Neural crest cell (in vitro differentiated cells): ENCODE data around the gene LSAMP. TPM values are rescaled to one million over a fixed set of nuclear protein-coding genes. Genes with fewer than 3 reads are reported as not detected.

ENCODE experiments used
- DNase-seq: peaks from one replicate; pipeline ENCODE4 v3.0.0; 2021; ENCODE audit warnings: low read depth, mixed read lengths, low spot score
- H3K27ac Mint-ChIP-seq: one replicate; pipeline ENCODE4 v1.8.0; 2021; ENCODE audit warnings: mild to moderate bottlenecking, mixed read lengths; ENCODE audit not compliant: unreplicated experiment
- H3K27me3 Mint-ChIP-seq: 2 replicates; pipeline ENCODE4 v1.8.0; 2021; ENCODE audit warnings: low read depth, mild to moderate bottlenecking, mixed read lengths
- H3K36me3 Mint-ChIP-seq: 2 replicates; pipeline ENCODE4 v1.8.0; 2021; ENCODE audit warnings: low read depth, mild to moderate bottlenecking, mixed read lengths
- H3K4me1 Mint-ChIP-seq: 2 replicates; pipeline ENCODE4 v1.8.0; 2021; ENCODE audit warnings: mixed read lengths
- H3K4me3 Mint-ChIP-seq: one replicate; pipeline ENCODE4 v1.8.0; 2021; ENCODE audit warnings: mild to moderate bottlenecking, mixed read lengths
- H3K9me3 Mint-ChIP-seq: 2 replicates; pipeline ENCODE4 v1.8.0; 2021; ENCODE audit warnings: mixed read lengths
- total RNA-seq: library from RNA; stranded (reverse); gene quantifications from 2 replicates; pipeline ENCODE4 v1.2.1, GENCODE V29; 2021
- TF ChIP-seq, protein P1 (sequence below): fragments of 200-600 bp; sonication (generic); conservative IDR thresholded peaks from 2 replicates; pipeline ENCODE4 v1.5.0; 2021; ENCODE audit warnings: antibody characterized with exemption, mild to moderate bottlenecking

LSAMP gene
- total RNA-seq, 1 donor from 2014 or later, result 36.7 TPM

DNA sequence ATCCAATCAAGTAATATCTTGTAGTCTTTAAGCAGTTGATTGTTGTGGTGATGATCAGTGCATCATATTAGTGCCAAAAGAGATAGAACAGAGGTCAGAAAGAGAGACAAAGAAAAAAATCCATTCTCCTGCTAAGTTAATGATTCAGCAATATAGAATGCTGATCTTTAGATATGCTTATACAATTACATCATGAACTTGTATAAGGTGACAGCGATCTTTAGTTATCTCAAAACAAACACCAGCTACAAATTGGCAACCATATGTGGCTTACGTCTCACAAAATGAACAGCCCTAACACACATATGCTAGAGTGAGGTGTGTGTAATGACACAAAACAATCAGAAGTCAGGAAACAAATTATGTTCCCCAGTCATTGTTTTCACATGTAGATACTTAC is 12.5 kb downstream of the LSAMP start:
- H3K4me1 Mint-ChIP-seq, result peaks cover 16% of the 10 kb centered on the region
- peaks cover 12% of the 10 kb centered on the region for H3K36me3 Mint-ChIP-seq
- no peak overlapping the region for H3K27ac Mint-ChIP-seq
- H3K27me3 Mint-ChIP-seq, result no peaks in the 10 kb centered on the region
- TF ChIP-seq, protein P1, sequence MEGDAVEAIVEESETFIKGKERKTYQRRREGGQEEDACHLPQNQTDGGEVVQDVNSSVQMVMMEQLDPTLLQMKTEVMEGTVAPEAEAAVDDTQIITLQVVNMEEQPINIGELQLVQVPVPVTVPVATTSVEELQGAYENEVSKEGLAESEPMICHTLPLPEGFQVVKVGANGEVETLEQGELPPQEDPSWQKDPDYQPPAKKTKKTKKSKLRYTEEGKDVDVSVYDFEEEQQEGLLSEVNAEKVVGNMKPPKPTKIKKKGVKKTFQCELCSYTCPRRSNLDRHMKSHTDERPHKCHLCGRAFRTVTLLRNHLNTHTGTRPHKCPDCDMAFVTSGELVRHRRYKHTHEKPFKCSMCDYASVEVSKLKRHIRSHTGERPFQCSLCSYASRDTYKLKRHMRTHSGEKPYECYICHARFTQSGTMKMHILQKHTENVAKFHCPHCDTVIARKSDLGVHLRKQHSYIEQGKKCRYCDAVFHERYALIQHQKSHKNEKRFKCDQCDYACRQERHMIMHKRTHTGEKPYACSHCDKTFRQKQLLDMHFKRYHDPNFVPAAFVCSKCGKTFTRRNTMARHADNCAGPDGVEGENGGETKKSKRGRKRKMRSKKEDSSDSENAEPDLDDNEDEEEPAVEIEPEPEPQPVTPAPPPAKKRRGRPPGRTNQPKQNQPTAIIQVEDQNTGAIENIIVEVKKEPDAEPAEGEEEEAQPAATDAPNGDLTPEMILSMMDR, result no peak
- DNase-seq, result no peak
- no peak overlapping the region for H3K4me3 Mint-ChIP-seq
- peaks cover 2% of the 10 kb centered on the region for H3K9me3 Mint-ChIP-seq

DNA sequence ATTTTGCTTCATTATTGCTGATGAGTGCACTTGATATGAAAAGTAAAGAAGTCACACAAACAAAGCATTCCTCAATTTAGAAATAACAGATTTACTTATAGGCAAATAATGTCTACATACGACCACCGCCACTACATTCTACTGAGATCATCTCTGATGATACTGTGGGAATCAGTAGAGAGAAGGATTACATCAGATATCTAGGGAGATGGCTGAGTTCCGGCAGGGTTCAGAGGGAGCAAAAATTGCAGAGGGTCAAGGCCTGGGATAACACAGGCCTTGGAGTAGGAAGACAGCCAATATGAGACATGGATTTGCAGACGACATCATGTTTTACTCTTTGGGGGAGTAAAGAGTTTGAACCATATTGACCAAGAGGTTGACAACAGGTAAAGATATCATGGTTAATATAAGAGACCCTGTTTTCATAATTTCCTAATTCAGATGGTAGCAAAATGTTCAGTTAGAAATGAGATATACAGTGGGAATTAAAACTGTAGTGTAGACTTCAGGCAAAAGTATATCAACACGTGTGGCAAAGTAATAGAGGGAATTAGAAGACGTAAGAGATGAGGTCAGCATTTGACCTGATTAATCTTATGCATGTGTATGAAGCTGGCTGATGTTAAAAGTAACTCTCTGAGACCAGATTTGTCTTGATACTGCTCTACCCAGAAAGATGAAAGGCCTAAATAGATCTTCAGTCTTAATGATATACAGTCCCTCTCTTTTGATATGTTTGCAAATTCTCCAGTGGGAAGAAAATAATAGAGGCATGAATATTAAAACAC is 15.6 kb downstream of the LSAMP start:
- H3K36me3 Mint-ChIP-seq, result peaks cover 6% of the 10 kb centered on the region
- no peak for DNase-seq
- H3K27ac Mint-ChIP-seq, result no peak overlapping the region
- H3K9me3 Mint-ChIP-seq, result peaks cover 4% of the 10 kb centered on the region
- TF ChIP-seq, protein P1, result no peak
- no peaks in the 10 kb centered on the region for H3K27me3 Mint-ChIP-seq
- peaks cover 21% of the 10 kb centered on the region for H3K4me1 Mint-ChIP-seq
- no peak overlapping the region for H3K4me3 Mint-ChIP-seq

DNA sequence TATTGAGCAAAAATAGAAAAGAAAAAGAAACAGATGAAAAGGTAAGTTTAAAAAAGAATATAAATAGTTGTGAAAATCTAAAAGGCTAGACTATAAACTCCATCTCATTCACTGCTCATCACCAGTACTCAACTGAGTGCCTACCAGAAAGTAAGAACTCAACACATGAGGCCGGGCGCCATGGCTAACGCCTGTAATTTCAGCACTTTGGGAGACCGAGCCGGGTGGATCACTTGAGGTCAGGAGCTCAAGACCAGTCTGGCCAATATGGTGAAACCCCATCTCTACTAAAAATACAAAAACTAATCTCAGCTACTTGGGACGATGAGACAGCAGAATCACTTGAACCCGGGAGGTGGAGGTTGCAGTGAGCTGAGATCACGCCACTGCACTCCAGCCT is 19.3 kb downstream of the LSAMP start:
- peaks cover 44% of the 10 kb centered on the region for H3K4me1 Mint-ChIP-seq
- peaks cover 4% of the 10 kb centered on the region for H3K9me3 Mint-ChIP-seq
- no peak for DNase-seq
- peaks cover 2% of the 10 kb centered on the region for H3K36me3 Mint-ChIP-seq
- no peak overlapping the region for H3K4me3 Mint-ChIP-seq
- H3K27ac Mint-ChIP-seq, result no peak overlapping the region
- H3K27me3 Mint-ChIP-seq, result no peaks in the 10 kb centered on the region
- TF ChIP-seq, protein P1, result no peak

DNA sequence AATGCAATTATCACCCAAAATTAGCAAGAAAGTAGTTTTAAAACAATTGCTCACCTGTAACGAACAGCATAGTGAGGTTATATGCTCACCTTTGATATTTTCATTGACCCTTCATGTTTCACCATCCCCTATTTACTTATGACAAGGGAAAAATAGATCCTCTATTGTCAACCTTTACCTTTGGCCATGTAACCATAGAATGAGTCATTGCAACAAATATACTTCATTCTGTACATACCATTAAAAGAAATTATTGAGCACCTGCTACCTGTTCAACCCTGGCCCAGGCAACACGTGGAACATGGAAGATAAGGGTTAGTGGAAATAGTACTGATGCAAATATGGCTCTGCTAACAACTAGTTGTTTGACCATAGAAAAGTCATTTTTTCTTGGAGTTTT is 20.2 kb downstream of the LSAMP start:
- no peak overlapping the region for H3K27ac Mint-ChIP-seq
- H3K4me1 Mint-ChIP-seq, result peaks cover 41% of the 10 kb centered on the region
- H3K4me3 Mint-ChIP-seq, result no peak overlapping the region
- peaks cover 2% of the 10 kb centered on the region for H3K36me3 Mint-ChIP-seq
- no peaks in the 10 kb centered on the region for H3K27me3 Mint-ChIP-seq
- DNase-seq, result no peak
- TF ChIP-seq, protein P1, result no peak
- H3K9me3 Mint-ChIP-seq, result peaks cover 4% of the 10 kb centered on the region

DNA sequence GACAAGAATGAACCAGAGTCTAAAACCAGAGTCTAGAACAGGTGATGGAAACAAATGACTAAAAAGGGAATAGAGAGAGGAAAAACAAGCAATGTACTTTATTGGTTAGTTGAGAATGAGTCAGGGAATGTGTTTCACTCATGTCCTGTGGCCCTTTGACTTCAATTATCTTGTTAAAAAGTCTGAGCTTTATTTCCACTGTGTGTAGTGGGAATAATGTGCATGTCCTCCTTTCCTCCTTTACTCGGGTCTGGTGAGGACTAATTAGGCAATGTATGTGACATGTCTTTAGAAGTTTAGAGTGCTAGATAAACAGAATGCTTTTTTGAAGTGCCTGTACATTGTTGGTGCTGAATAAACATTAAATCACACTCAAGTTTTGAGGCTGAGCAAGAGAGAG is 21.3 kb downstream of the LSAMP start:
- H3K4me1 Mint-ChIP-seq, result peaks cover 29% of the 10 kb centered on the region
- peak overlapping the region; percentile 92 for H3K27ac Mint-ChIP-seq
- DNase-seq, result no peak
- TF ChIP-seq, protein P1, result no peak
- peaks cover 3% of the 10 kb centered on the region for H3K36me3 Mint-ChIP-seq
- H3K9me3 Mint-ChIP-seq, result peaks cover 4% of the 10 kb centered on the region
- no peak overlapping the region for H3K4me3 Mint-ChIP-seq
- H3K27me3 Mint-ChIP-seq, result no peaks in the 10 kb centered on the region
